Stomach smooth muscle (tissue), 2 donors: ENCODE data around the gene SLC18A2.
"Not testable (repeated sequence)": the region's sequence is repeated elsewhere in the genome, so short reads cannot be mapped to it uniquely, and the experiment has no call there.

ENCODE experiments used
- H3K27ac ChIP-seq: one replicate; pipeline ENCODE4 v1.7.0; 2013; ENCODE audit warnings: mild to moderate bottlenecking, low read length, inconsistent platforms
- H3K27me3 ChIP-seq, 2 donors: one replicate each; pipeline ENCODE4 v1.7.0; 2013; ENCODE audit warnings: low read length in 2 of 2; ENCODE audit not compliant: insufficient read depth in 2 of 2, control insufficient read depth in 1 of 2
- H3K36me3 ChIP-seq, 2 donors: one replicate each; pipeline ENCODE4 v1.7.0; 2013; ENCODE audit warnings: low read length in 2 of 2; ENCODE audit not compliant: control insufficient read depth in 2 of 2, insufficient read depth in 2 of 2
- H3K4me1 ChIP-seq: one replicate; pipeline ENCODE4 v1.7.0; 2013; ENCODE audit warnings: low read length; ENCODE audit not compliant: control insufficient read depth, insufficient read depth
- H3K4me3 ChIP-seq, 2 donors: one replicate each; pipeline ENCODE4 v1.7.0; 2013; ENCODE audit warnings: low read length in 2 of 2
- H3K9ac ChIP-seq, 2 donors: one replicate each; pipeline ENCODE4 v1.7.0; 2013; ENCODE audit warnings: low read length in 2 of 2, mild to moderate bottlenecking in 1 of 2
- H3K9me3 ChIP-seq, 2 donors: one replicate each; pipeline ENCODE4 v1.7.0; 2013; ENCODE audit warnings: low read length in 2 of 2; ENCODE audit not compliant: control insufficient read depth in 2 of 2
- donor health status: healthy.
- donor health status: Pancreatic carcinoma.

SLC18A2 gene

GRCh38 chr10:117277675-117278074 is 36.8 kb downstream of the SLC18A2 start:
- Histone ChIP-seq H3K36me3 (no peaks in the 10 kb centered on the region), H3K9ac (no peak overlapping the region), H3K9me3 (no peaks in the 10 kb centered on the region), H3K27me3 (no peaks in the 10 kb centered on the region), H3K4me3 (no peak overlapping the region), H3K27ac (no peak overlapping the region), H3K4me1 (no peaks in the 10 kb centered on the region)

DNA sequence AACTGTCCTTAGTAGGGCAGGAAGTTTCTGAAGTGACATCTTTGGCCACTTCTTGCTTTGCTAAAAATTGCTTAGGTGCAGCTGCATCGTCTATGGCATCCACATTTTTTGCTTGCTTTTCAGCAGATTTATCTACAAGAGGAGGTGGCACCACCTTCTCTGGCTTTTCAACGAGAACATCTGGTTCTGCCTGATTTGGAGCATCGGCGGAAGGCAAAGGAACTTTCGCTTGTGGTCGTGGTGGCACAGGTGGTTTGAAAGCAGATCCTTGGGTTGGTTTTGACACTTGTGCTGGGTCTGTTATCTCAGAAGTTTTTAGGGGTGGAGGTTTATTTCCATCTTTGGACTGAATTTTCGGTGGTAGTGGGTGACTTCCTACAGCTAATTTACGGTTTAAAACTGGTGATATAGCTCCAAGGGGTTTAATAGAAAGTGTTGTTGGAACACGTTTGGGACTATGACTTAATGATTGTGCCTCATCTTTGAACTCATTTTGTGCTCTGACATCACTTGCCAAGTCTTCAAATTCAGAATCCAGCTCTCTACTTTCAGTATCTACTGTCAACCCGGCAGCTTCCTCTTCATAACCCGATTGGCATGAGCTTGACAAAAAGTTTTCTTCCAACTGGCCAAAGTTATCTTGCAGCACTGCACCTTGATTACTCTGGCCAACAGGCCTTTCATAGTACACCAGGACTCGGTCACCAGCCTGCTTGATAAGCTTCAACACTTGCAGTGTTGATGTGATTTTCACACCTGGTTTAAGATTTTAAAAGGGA is 44.0 kb downstream of the SLC18A2 start:
- H3K27me3 ChIP-seq = no peaks in the 10 kb centered on the region
- no peak overlapping the region for H3K4me3 ChIP-seq
- no peak overlapping the region for H3K27ac ChIP-seq
- no peak overlapping the region for H3K9ac ChIP-seq
- H3K36me3 ChIP-seq = peaks cover 12 to 18% of the 10 kb centered on the region in 2 donors
- H3K9me3 ChIP-seq = no peaks in the 10 kb centered on the region
- H3K4me1 ChIP-seq = no peaks in the 10 kb centered on the region

- H3K9me3 ChIP-seq, H3K4me3 ChIP-seq, H3K27ac ChIP-seq, H3K27me3 ChIP-seq, H3K36me3 ChIP-seq, H3K4me1 ChIP-seq, H3K9ac ChIP-seq: not testable (repeated sequence)
Observed at GRCh38 chr10:117290872-117291271, 50.0 kb downstream of the SLC18A2 start.

GRCh38 chr10:117294039-117294645 is 53.2 kb downstream of the SLC18A2 start:
- no peak overlapping the region for H3K4me3 ChIP-seq

DNA sequence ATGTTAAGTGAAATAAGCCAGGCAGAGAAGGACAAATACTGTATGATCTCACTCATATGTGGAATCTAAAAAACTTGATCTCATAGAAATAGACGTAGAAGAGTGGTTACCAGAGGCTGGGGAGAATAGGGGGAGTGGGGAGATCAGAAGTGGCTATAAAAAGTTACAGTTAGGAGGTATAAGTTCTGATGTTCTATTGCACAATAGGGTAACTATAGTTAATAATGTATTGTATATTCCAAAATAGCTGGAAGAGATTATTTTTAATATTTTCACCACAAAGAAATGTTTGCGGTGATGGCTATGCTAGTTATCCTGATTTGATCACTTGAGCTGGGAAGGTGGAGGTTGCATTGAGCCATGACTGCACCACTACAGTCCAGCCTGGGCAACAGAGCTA is 53.8 kb downstream of the SLC18A2 start:
- peaks cover 0 to 2% of the 10 kb centered on the region in 2 donors for H3K36me3 ChIP-seq
- no peaks in the 10 kb centered on the region for H3K4me1 ChIP-seq
- H3K27me3 ChIP-seq = no peaks in the 10 kb centered on the region
- no peak overlapping the region for H3K4me3 ChIP-seq
- no peaks in the 10 kb centered on the region for H3K9me3 ChIP-seq
- no peak overlapping the region for H3K9ac ChIP-seq
- no peak overlapping the region for H3K27ac ChIP-seq

More at GRCh38 chr10:117294039-117294645, 53.2 kb downstream of the SLC18A2 start:
- no peak overlapping the region for H3K9ac ChIP-seq
- H3K4me1 ChIP-seq = no peaks in the 10 kb centered on the region
- H3K27me3 ChIP-seq = no peaks in the 10 kb centered on the region
- no peaks in the 10 kb centered on the region for H3K9me3 ChIP-seq
- H3K27ac ChIP-seq = no peak overlapping the region
- peaks cover 2 to 5% of the 10 kb centered on the region in 2 donors for H3K36me3 ChIP-seq

DNA sequence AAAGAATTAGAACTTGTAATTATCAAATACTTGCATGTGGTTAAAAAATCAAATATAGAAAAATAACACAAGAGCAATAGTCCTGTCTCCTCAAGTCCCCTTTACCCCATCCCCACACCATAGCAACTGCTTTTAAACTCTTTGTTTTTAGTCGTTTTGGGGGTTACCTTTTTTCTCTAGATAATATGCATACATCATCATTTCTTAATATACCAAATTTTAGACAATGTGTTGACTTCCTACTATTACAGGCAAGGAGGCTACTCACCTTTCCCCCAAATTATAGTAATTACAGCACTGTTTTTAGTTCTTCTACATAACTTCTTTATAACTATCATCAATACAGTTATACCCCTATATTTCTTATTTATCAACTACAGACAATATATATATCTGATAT is 57.3 kb downstream of the SLC18A2 start:
- H3K4me1 ChIP-seq = no peaks in the 10 kb centered on the region
- no peak overlapping the region for H3K4me3 ChIP-seq

DNA sequence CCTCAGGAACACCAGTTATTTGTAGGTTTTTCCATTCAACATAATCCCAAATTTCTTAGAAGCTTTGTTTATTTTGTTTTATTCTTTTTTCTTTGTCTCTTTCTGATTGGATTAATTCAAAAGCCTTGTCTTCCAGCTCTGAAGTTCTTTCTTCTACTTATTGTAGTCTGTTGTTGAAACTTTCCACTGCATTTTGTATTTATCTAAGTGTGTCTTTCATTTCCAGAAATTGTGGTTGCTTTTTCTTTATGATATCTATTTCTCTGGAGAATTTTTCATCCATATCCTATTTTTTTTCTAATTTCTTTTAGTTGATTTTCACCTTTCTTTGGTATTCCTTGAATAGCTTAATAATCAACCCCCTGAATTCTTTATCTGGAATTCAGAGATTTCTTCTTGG is 58.5 kb downstream of the SLC18A2 start:
- no peak overlapping the region for H3K27ac ChIP-seq
- no peak overlapping the region for H3K9ac ChIP-seq
- H3K9me3 ChIP-seq = peaks cover 0 to 2% of the 10 kb centered on the region in 2 donors
- no peaks in the 10 kb centered on the region for H3K36me3 ChIP-seq
- H3K27me3 ChIP-seq = no peaks in the 10 kb centered on the region
- no peak overlapping the region for H3K4me3 ChIP-seq
- no peaks in the 10 kb centered on the region for H3K4me1 ChIP-seq

More for the DNA sequence above, 57.3 kb downstream of the SLC18A2 start:
- no peak overlapping the region for H3K9ac ChIP-seq
- peaks cover 0 to 2% of the 10 kb centered on the region in 2 donors for H3K9me3 ChIP-seq
- no peak overlapping the region for H3K27ac ChIP-seq
- H3K36me3 ChIP-seq = no peaks in the 10 kb centered on the region
- H3K27me3 ChIP-seq = no peaks in the 10 kb centered on the region

DNA sequence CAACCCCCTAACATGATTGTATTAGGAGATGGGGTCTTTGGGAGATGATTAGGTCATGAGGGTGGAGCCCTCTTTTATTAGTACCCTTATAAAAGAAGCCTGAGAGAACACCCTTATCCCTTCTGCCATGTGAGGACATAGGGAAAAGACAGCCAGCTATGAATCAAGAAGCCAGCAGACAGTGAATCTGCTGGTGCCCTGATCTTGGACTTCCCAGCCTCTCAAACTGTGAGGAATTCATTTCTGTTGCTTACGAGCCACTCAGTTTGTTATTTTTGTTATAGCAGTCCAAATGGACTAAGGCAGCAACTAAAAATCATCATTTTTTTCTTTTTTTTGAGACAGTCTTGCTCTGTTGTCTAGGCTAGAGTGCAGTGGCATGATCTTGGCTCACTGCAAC is 59.8 kb downstream of the SLC18A2 start:
- Histone ChIP-seq H3K4me3 (no peak overlapping the region), H3K27ac (no peak overlapping the region), H3K27me3 (no peaks in the 10 kb centered on the region), H3K4me1 (no peaks in the 10 kb centered on the region), H3K9ac (no peak overlapping the region), H3K36me3 (no peaks in the 10 kb centered on the region), H3K9me3 (peaks cover 0 to 2% of the 10 kb centered on the region in 2 donors)

GRCh38 chr10:117303451-117303850 is 62.5 kb downstream of the SLC18A2 start:
- not testable (repeated sequence) for H3K36me3 ChIP-seq, H3K9me3 ChIP-seq, H3K27ac ChIP-seq, H3K9ac ChIP-seq, H3K27me3 ChIP-seq, H3K4me1 ChIP-seq, H3K4me3 ChIP-seq

DNA sequence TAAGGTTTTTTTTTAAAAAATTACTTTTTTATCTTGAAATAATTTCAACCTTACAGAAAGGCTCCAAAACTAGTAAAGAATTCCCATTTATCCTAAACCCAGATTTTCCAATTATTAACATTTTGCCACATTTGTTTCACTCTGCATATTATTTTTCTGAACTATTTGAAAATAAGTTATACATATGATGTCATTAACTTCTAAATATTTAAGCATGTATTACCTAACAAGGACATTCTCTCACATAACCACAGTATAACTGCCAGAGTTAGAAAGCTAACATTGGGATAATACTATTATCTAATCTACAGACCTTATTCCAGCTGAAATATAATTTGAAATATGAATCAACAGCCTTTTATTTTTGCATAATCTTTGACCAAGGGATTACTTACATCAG is 65.8 kb downstream of the SLC18A2 start:
- Histone ChIP-seq H3K9ac (no peak overlapping the region), H3K36me3 (no peaks in the 10 kb centered on the region), H3K27ac (no peak overlapping the region), H3K27me3 (no peaks in the 10 kb centered on the region), H3K9me3 (no peaks in the 10 kb centered on the region), H3K4me1 (no peaks in the 10 kb centered on the region), H3K4me3 (no peak overlapping the region)

- H3K9me3 ChIP-seq = no peaks in the 10 kb centered on the region
- H3K36me3 ChIP-seq = peaks cover 3 to 9% of the 10 kb centered on the region in 2 donors
- H3K4me3 ChIP-seq = no peak overlapping the region
- no peaks in the 10 kb centered on the region for H3K27me3 ChIP-seq
- H3K9ac ChIP-seq = no peak overlapping the region
- H3K27ac ChIP-seq = no peak overlapping the region
- H3K4me1 ChIP-seq = no peaks in the 10 kb centered on the region
Observed at GRCh38 chr10:117311261-117311660, 70.3 kb downstream of the SLC18A2 start.
